Measurements from ENCODE around the gene PRKCG. TPM values are rescaled to one million over a fixed set of nuclear protein-coding genes. Genes with fewer than 3 reads are reported as not detected.

The PRKCG gene
- total RNA-seq, 1 donor from 2014 or later: not detected

DNA sequence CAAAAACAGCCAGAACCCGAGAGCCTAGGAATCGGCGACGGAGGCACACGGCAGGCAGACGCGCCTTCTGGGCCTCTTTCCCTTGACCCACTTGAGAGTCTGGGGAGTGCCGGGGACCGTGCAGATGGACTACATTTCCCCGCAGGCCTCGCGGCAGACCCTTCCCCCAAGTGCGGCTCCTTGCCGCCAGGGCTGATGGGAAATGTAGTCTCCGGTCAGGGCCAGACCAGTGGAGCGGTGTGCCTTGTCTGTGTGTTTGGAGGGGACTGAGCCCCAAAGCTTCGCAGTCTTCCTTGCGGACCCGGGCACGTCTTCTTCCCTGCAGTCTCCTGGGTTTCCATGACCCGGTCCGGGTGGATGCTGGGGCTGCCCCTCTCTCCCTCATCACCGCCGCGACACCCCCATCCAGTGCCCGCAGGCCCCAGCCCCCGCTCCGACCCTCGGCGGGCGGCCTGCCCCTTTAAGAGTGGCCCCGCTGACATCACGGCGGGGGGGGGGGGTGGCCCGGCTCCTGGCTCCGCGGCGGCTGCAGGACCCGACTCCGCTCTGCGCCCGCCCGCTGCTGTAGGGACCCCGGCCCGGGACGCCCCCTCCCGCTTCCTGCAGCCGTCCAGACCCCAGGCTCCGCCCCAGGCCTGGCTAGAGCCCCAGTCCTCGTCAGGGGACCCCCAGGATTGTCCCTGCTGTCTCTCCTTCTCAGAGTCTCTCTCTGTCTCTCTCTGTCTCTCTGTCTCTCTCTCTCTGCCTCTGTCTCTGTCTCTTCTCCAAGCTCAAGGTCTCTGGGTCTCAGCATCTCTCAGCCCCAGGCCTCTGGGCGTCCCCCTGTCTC is 26.3 kb downstream of the PRKCG start:
- no peak for DNase-seq
- no peaks in the 10 kb centered on the region for H3K36me3 ChIP-seq
- H3K27me3 ChIP-seq (ENCODE audit: low read depth): peaks cover 96% of the 10 kb centered on the region
- H3K4me3 ChIP-seq: peak overlapping the region; percentile 34
- no peak overlapping the region for H3K27ac ChIP-seq (replicated peaks)
- peaks cover 17% of the 10 kb centered on the region for H3K4me1 ChIP-seq
- intact Hi-C loops (cut with micrococcal nuclease): loop anchor here (10.0 kb wide), 1 partner anchor 116 kb away; no protein-coding TSS in a partner anchor
- H3K9me3 ChIP-seq (replicated peaks): no peaks in the 10 kb centered on the region
- TF ChIP-seq, protein P1, sequence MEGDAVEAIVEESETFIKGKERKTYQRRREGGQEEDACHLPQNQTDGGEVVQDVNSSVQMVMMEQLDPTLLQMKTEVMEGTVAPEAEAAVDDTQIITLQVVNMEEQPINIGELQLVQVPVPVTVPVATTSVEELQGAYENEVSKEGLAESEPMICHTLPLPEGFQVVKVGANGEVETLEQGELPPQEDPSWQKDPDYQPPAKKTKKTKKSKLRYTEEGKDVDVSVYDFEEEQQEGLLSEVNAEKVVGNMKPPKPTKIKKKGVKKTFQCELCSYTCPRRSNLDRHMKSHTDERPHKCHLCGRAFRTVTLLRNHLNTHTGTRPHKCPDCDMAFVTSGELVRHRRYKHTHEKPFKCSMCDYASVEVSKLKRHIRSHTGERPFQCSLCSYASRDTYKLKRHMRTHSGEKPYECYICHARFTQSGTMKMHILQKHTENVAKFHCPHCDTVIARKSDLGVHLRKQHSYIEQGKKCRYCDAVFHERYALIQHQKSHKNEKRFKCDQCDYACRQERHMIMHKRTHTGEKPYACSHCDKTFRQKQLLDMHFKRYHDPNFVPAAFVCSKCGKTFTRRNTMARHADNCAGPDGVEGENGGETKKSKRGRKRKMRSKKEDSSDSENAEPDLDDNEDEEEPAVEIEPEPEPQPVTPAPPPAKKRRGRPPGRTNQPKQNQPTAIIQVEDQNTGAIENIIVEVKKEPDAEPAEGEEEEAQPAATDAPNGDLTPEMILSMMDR (IDR thresholded peaks at IDR 0.05; ENCODE audit: borderline replicate concordance): no peak

DNA sequence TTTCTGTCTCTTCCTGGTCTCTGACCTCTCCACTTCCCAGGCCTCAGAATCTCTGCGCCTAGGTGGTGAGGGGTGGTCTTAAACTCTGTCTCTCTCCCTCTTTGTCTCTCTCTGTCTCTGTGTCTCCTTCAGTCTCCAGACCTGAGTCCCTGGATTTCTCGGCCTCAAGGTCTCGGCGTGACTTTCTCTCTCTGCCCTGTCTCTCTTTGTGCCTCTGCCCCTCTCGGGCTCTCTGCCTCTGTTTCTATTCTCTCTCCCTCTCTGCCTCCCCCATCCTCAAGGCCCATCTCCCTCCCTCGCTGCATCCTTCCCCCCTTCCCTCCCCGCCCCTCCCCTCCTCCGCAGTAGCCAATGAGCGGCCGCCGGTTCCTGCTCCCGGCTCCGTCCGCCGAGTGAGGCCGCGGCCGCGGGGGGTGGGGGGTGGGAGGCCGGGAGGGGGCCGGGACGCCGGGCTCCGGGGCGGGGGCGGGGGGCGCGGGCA is 27.0 kb downstream of the PRKCG start, which contains the start of gene CACNG7:
Gene CACNG7 (plus strand): TSS at position 344 of the 481 bp plus-strand sequence. CDS start 3,554 bp downstream, outside the sequence.
- intact Hi-C loops (cut with micrococcal nuclease): loop anchor here (10.0 kb wide), 1 partner anchor 116 kb away; no protein-coding TSS in a partner anchor
- H3K9me3 ChIP-seq (replicated peaks): no peaks in the 10 kb centered on the region
- peaks cover 17% of the 10 kb centered on the region for H3K4me1 ChIP-seq
- peak within 1 kb of the TSS; percentile 34 for H3K4me3 ChIP-seq
- TF ChIP-seq, protein P1 (IDR thresholded peaks at IDR 0.05; ENCODE audit: borderline replicate concordance): no peak
- H3K27ac ChIP-seq (replicated peaks): no peak within 1 kb of the TSS
- DNase-seq: no peak
- H3K36me3 ChIP-seq: no peaks in the 10 kb centered on the region
- H3K27me3 ChIP-seq (ENCODE audit: low read depth): peaks cover 96% of the 10 kb centered on the region

DNA sequence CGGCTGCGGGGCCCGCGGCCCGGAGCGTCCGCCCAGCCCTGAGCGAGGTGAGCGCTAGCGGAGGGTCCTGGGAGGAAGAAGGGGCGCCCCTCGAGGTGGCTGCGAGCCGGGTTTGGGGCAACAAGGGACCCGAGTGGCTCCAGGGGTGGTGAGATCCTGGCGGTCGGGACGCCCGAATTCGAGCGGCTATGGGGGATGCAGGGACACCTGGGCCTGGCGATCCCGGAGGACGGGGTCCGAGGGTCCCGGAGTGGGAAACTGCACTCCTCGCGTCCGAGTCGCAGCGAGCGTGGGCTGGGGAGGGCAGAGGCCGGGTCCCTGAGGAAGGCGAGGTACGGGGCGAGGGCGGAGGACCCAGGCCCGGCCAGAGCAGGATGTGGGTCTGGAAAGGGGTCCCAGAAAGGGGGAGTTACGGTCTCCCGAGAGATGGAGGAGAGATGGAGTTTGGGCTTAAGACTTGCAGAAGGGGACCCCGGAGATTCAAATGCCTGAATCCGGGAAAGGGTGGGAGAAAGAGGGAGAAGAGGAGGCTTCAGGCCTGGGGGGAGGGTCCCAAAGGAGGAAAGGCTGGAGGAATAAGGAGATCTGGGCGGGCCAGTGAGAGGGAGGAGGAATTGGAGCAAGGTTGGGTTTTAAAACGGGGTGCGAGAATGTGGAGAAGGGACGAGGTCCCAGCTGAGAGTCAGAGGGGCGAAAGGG is 27.6 kb downstream of the PRKCG start:
- no peak for DNase-seq
- Histone ChIP-seq H3K27ac (replicated peaks) (no peak overlapping the region), H3K4me1 (peaks cover 17% of the 10 kb centered on the region), H3K4me3 (no peak overlapping the region), H3K27me3 (ENCODE audit: low read depth) (peaks cover 96% of the 10 kb centered on the region), H3K36me3 (no peaks in the 10 kb centered on the region), H3K9me3 (replicated peaks) (no peaks in the 10 kb centered on the region)
- intact Hi-C loops (cut with micrococcal nuclease): loop anchor here (10.0 kb wide), 1 partner anchor 115 kb away; no protein-coding TSS in a partner anchor
- TF ChIP-seq, protein P1 (IDR thresholded peaks at IDR 0.05; ENCODE audit: borderline replicate concordance): no peak

DNA sequence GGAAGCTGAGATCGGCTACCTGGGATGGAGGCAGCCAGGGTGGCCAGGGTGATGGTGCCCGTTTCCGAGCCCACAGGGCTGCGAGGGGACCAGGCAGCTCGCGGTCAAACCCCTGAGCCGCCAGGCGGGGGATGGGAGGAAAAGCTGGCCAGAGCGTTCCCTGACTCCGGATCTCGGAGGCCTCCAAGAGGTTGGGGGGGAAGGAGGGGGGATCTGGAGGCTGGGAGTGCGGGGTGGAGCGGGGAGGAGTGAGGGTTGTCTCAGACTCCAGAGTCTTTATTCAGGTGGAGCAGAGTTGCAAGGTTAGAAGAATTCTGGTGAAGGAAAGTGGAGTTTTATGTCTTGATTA is 28.1 kb downstream of the PRKCG start:
- H3K36me3 ChIP-seq: no peaks in the 10 kb centered on the region
- no peaks in the 10 kb centered on the region for H3K9me3 ChIP-seq (replicated peaks)
- no peak overlapping the region for H3K4me3 ChIP-seq
- DNase-seq: no peak
- TF ChIP-seq, protein P1 (IDR thresholded peaks at IDR 0.05; ENCODE audit: borderline replicate concordance): no peak
- intact Hi-C loops (cut with micrococcal nuclease): no loop called here
- H3K27me3 ChIP-seq (ENCODE audit: low read depth): peaks cover 96% of the 10 kb centered on the region
- H3K27ac ChIP-seq (replicated peaks): no peak overlapping the region
- H3K4me1 ChIP-seq: peaks cover 17% of the 10 kb centered on the region

DNA sequence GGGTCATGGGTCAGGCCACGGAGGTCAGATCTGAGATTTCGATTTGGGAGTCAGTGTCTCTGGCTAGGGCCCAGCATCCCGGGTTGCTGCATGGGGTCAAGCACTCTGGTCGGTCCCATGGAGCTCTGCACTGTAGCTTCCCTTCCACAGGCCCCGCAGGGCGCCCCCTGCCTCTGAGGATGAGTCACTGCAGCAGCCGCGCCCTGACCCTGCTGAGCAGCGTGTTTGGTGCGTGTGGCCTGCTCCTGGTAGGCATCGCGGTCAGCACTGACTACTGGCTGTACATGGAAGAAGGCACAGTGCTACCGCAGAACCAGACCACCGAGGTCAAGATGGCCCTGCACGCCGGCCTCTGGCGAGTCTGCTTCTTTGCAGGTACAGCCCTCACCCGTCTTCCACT is 30.7 kb downstream of the PRKCG start:
- H3K27ac ChIP-seq (replicated peaks): no peak overlapping the region
- H3K4me1 ChIP-seq: peaks cover 17% of the 10 kb centered on the region
- TF ChIP-seq, protein P1 (IDR thresholded peaks at IDR 0.05; ENCODE audit: borderline replicate concordance): peak; percentile 11
- no peaks in the 10 kb centered on the region for H3K36me3 ChIP-seq
- H3K4me3 ChIP-seq: no peak overlapping the region
- H3K27me3 ChIP-seq (ENCODE audit: low read depth): peaks cover 78% of the 10 kb centered on the region
- H3K9me3 ChIP-seq (replicated peaks): no peaks in the 10 kb centered on the region
- DNase-seq: no peak
- intact Hi-C loops (cut with micrococcal nuclease): no loop called here
